ENCODE measurements around the gene ARL16.
"Not testable (repeated sequence)": the region's sequence is repeated elsewhere in the genome, so short reads cannot be mapped to it uniquely, and the experiment has no call there.

Gene ARL16

GRCh38 chr17:81696218-81696941 lies 12.8 kb upstream of the ARL16 start:
- no peak for DNase-seq (ENCODE audit: low read depth in 2 of 2, low spot score in 1 of 2)

GRCh38 chr17:81695801-81696200 lies 12.2 kb upstream of the ARL16 start:
- DNase-seq (ENCODE audit: low read depth in 2 of 2, low spot score in 1 of 2) = no peak

GRCh38 chr17:81695211-81695610 lies 11.6 kb upstream of the ARL16 start:
- no peak for DNase-seq (ENCODE audit: low read depth in 2 of 2, low spot score in 1 of 2)

- DNase-seq (ENCODE audit: low read depth in 2 of 2, low spot score in 1 of 2) = no peak
These were observed 11.2 kb upstream of the ARL16 start for GRCh38 chr17:81694810-81695209.

- no peak for DNase-seq (ENCODE audit: low read depth in 2 of 2, low spot score in 1 of 2)
These were observed 10.1 kb upstream of the ARL16 start for GRCh38 chr17:81693509-81694210.

GRCh38 chr17:81691608-81692007 lies 8.0 kb upstream of the ARL16 start:
- no peak for DNase-seq (ENCODE audit: low read depth in 2 of 2, low spot score in 1 of 2)

- no peak for DNase-seq (ENCODE audit: low read depth in 2 of 2, low spot score in 1 of 2)
These were observed 7.6 kb upstream of the ARL16 start for GRCh38 chr17:81691196-81691595.

- DNase-seq (ENCODE audit: low read depth in 2 of 2, low spot score in 1 of 2) = no peak
These were observed 7.0 kb upstream of the ARL16 start for GRCh38 chr17:81690549-81690948.

- DNase-seq (ENCODE audit: low read depth in 2 of 2, low spot score in 1 of 2) = no peak
These were observed 6.5 kb upstream of the ARL16 start for GRCh38 chr17:81690066-81690465.

GRCh38 chr17:81688616-81689015 lies 5.0 kb upstream of the ARL16 start:
- no peak for DNase-seq (ENCODE audit: low read depth in 2 of 2, low spot score in 1 of 2)

GRCh38 chr17:81687770-81688541 lies 4.4 kb upstream of the ARL16 start:
- DNase-seq (ENCODE audit: low read depth in 2 of 2, low spot score in 1 of 2) = no peak

- DNase-seq (ENCODE audit: low read depth in 2 of 2, low spot score in 1 of 2) = no peak
These were observed 3.0 kb upstream of the ARL16 start for GRCh38 chr17:81686614-81687013.

- DNase-seq (ENCODE audit: low read depth in 2 of 2, low spot score in 1 of 2) = peak in 1 of 2 donors; percentile 35
These were observed 1.5 kb upstream of the ARL16 start for GRCh38 chr17:81685108-81685507.

- no peak for DNase-seq (ENCODE audit: low read depth in 2 of 2, low spot score in 1 of 2)
These were observed 880 bp upstream of the ARL16 start for GRCh38 chr17:81684442-81684911.

GRCh38 chr17:81683208-81683583 lies 401 bp downstream of the ARL16 start:
- DNase-seq (ENCODE audit: low read depth in 2 of 2, low spot score in 1 of 2) = no peak

GRCh38 chr17:81682565-81683207 lies 911 bp downstream of the ARL16 start:
- DNase-seq (ENCODE audit: low read depth in 2 of 2, low spot score in 1 of 2) = no peak

- no peak for DNase-seq (ENCODE audit: low read depth in 2 of 2, low spot score in 1 of 2)
These were observed 1.9 kb downstream of the ARL16 start for GRCh38 chr17:81681672-81682071.

GRCh38 chr17:81680150-81680549 lies 3.4 kb downstream of the ARL16 start:
- no peak for DNase-seq (ENCODE audit: low read depth in 2 of 2, low spot score in 1 of 2)

GRCh38 chr17:81676906-81677305 lies 6.7 kb downstream of the ARL16 start:
- DNase-seq (ENCODE audit: low read depth in 2 of 2, low spot score in 1 of 2) = no peak

- DNase-seq (ENCODE audit: low read depth in 2 of 2, low spot score in 1 of 2) = not testable (repeated sequence)
These were observed 7.9 kb downstream of the ARL16 start for GRCh38 chr17:81675515-81676221.
